Chondrocyte (in vitro differentiated cells): Measurements from ENCODE around the gene PAX3. TPM values are rescaled to one million over a fixed set of nuclear protein-coding genes. Genes with fewer than 3 reads are reported as not detected.

Source experiments
- DNase-seq: peaks from one replicate; pipeline ENCODE4 v3.0.0; 2021; ENCODE audit warnings: mixed read lengths, low spot score
- H3K27ac Mint-ChIP-seq: one replicate; pipeline ENCODE4 v1.8.0; 2021; ENCODE audit warnings: mild to moderate bottlenecking, moderate library complexity, mixed read lengths; ENCODE audit not compliant: unreplicated experiment
- H3K27me3 Mint-ChIP-seq: 2 replicates; pipeline ENCODE4 v1.8.0; 2021; ENCODE audit warnings: low read depth, mixed read lengths
- H3K36me3 Mint-ChIP-seq: 2 replicates; pipeline ENCODE4 v1.8.0; 2021; ENCODE audit warnings: low read depth, mixed read lengths
- H3K4me1 Mint-ChIP-seq: 2 replicates; pipeline ENCODE4 v1.8.0; 2021; ENCODE audit warnings: low read depth, mild to moderate bottlenecking, mixed read lengths
- H3K4me3 Mint-ChIP-seq: one replicate; pipeline ENCODE4 v1.8.0; 2021; ENCODE audit warnings: mild to moderate bottlenecking, moderate library complexity, mixed read lengths; ENCODE audit not compliant: unreplicated experiment
- H3K9me3 Mint-ChIP-seq: 2 replicates; pipeline ENCODE4 v1.8.0; 2021; ENCODE audit warnings: low read depth, mixed read lengths
- total RNA-seq: library from RNA; stranded (reverse); gene quantifications from 3 replicates; pipeline ENCODE4 v1.2.1, GENCODE V29; 2021
- TF ChIP-seq, protein P1 (sequence below): fragments of 200-600 bp; sonication (generic); IDR thresholded peaks from 2 replicates; pipeline ENCODE4 v1.5.0; 2021; ENCODE audit warnings: antibody characterized with exemption, mild to moderate bottlenecking, moderate library complexity

The PAX3 gene
- total RNA-seq, 1 donor from 2014 or later = 4.7 TPM

DNA sequence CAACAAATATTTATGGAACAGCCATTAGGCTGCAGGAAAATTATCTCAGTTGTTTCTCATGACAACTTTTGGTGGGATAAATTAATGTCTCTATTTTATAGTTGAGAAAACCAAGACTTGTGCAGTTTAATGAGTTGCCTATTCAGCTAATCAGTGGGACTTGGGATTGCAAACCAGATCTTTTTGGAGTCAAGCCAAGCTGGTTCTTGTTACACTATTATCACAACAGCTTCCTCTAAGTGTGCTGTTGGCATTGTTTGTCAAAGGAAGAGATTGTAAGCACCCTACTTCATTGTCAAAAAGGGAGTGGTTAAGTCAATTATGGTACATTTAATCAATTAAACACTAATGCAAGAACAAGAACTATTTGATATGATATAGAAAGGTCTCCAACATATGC, 119.2 kb downstream of the PAX3 start:
- Mint-ChIP-seq H3K4me3 (no peak overlapping the region), H3K9me3 (no peaks in the 10 kb centered on the region), H3K4me1 (no peaks in the 10 kb centered on the region), H3K27me3 (peaks cover 11% of the 10 kb centered on the region), H3K27ac (no peak overlapping the region), H3K36me3 (no peaks in the 10 kb centered on the region)
- TF ChIP-seq, protein P1, sequence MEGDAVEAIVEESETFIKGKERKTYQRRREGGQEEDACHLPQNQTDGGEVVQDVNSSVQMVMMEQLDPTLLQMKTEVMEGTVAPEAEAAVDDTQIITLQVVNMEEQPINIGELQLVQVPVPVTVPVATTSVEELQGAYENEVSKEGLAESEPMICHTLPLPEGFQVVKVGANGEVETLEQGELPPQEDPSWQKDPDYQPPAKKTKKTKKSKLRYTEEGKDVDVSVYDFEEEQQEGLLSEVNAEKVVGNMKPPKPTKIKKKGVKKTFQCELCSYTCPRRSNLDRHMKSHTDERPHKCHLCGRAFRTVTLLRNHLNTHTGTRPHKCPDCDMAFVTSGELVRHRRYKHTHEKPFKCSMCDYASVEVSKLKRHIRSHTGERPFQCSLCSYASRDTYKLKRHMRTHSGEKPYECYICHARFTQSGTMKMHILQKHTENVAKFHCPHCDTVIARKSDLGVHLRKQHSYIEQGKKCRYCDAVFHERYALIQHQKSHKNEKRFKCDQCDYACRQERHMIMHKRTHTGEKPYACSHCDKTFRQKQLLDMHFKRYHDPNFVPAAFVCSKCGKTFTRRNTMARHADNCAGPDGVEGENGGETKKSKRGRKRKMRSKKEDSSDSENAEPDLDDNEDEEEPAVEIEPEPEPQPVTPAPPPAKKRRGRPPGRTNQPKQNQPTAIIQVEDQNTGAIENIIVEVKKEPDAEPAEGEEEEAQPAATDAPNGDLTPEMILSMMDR = no peak
- DNase-seq = no peak

DNA sequence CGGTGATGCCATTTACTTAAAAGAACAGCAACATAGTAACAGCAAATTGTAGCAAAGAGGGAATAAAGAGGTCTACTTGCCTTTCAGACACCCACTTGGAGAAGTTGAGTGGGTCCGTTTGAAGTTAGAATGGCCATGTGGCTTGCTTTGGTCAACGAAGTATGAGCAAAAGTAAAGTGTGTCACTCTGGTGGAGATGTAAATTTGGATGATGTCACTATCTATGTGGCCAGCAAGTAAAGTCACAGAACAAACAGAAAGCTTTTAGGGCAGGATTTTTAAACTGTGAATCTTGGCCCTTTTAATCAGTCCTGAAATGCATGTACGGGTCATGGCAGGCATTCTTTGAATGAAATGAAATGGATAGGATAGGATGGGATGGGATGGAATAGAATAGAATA, 120.3 kb downstream of the PAX3 start:
- Mint-ChIP-seq H3K4me3 (no peak overlapping the region), H3K27ac (no peak overlapping the region), H3K36me3 (no peaks in the 10 kb centered on the region), H3K4me1 (no peaks in the 10 kb centered on the region), H3K27me3 (peaks cover 12% of the 10 kb centered on the region), H3K9me3 (no peaks in the 10 kb centered on the region)
- TF ChIP-seq, protein P1 = no peak
- no peak for DNase-seq

DNA sequence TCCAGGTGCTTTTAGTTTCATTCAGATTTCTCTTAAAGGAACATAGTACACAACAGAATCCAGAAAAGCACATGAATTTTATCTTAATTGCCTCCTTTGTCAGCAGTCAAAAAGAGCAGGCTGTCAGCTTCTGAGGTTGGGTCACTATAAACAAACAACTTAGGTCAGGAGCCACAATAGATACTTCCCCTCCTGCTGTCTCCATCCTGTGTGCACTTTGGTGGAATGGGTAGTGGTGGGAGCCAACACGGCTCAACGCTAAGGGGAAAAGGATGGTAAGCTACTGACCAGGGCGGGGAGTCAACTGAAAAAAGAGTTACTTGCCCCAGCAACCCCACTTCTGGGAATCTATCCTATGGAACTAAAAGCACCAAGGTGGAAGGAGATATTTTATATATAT, 121.9 kb downstream of the PAX3 start:
- TF ChIP-seq, protein P1 = no peak
- Mint-ChIP-seq H3K36me3 (no peaks in the 10 kb centered on the region), H3K4me3 (no peak overlapping the region), H3K27me3 (peaks cover 12% of the 10 kb centered on the region), H3K27ac (no peak overlapping the region), H3K4me1 (no peaks in the 10 kb centered on the region), H3K9me3 (no peaks in the 10 kb centered on the region)
- DNase-seq = no peak

DNA sequence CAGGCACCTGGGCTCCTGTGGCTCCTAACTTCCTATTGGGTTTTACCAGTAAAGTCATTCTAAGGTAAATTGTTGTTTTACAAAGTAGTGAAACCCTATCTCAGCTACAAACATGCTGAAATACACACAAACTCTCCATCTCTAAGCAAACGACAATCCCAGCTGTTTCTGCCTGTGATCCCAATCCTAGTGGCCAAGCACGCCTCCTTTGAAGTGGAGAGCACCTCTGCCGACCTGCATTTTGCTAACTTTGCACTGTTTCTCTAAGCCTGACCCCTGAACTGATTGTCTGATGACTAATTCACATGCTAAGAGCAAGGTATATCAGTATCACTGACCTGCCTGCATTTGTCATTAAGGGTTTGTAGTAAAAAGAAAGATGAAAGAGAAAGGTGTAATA, 124.3 kb downstream of the PAX3 start:
- no peak for DNase-seq
- H3K4me1 Mint-ChIP-seq = no peaks in the 10 kb centered on the region
- no peaks in the 10 kb centered on the region for H3K36me3 Mint-ChIP-seq
- TF ChIP-seq, protein P1 = no peak
- H3K27me3 Mint-ChIP-seq = peaks cover 12% of the 10 kb centered on the region
- no peak overlapping the region for H3K4me3 Mint-ChIP-seq
- H3K9me3 Mint-ChIP-seq = no peaks in the 10 kb centered on the region
- H3K27ac Mint-ChIP-seq = no peak overlapping the region

DNA sequence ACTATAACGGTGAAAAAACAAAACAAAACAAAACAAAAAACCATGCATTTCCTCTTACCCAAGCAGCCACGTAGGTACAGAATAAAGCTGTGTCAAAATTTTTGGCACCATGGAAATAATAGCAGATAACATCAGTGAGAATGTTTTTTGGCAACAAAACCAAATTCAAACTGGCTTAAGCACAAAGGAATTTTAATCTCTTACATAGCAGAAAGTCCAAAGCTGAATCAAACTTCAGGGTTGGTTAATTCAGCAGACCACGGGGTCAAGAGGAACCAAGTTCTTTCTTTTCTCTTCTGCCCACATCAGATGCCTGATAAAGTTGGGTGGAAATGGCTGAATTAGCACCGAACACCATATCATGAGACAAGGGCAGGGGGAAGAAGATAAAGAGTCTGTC, 129.5 kb downstream of the PAX3 start:
- Mint-ChIP-seq H3K4me3 (no peak overlapping the region), H3K9me3 (no peaks in the 10 kb centered on the region), H3K27ac (no peak overlapping the region), H3K27me3 (no peaks in the 10 kb centered on the region), H3K4me1 (no peaks in the 10 kb centered on the region), H3K36me3 (no peaks in the 10 kb centered on the region)
- TF ChIP-seq, protein P1 = no peak
- DNase-seq = no peak
